Endodermal cell (in vitro differentiated cells): Measurements from ENCODE around the gene CYP2F1. TPM values are rescaled to one million over a fixed set of nuclear protein-coding genes. Genes with fewer than 3 reads are reported as not detected.

Source experiments
- DNase-seq: peaks from one replicate; pipeline ENCODE4 v3.0.0-alpha.2; 2017
- H3K27ac ChIP-seq: 2 replicates; pipeline ENCODE4 v1.5.1; 2013; ENCODE audit warnings: mild to moderate bottlenecking, low read depth, low read length, moderate library complexity
- H3K27me3 ChIP-seq: 2 replicates; pipeline ENCODE4 v1.6.1; 2013; ENCODE audit warnings: mild to moderate bottlenecking, low read length, moderate library complexity; ENCODE audit not compliant: insufficient read depth, control insufficient read depth, poor library complexity, severe bottlenecking
- H3K36me3 ChIP-seq: 2 replicates; pipeline ENCODE4 v1.7.0; 2013; ENCODE audit warnings: mild to moderate bottlenecking, low read length, moderate library complexity; ENCODE audit not compliant: control insufficient read depth, insufficient read depth
- H3K4me1 ChIP-seq: one replicate; pipeline ENCODE4 v1.7.0; 2013; ENCODE audit warnings: low read length; ENCODE audit not compliant: control insufficient read depth, insufficient read depth
- H3K4me3 ChIP-seq: 2 replicates; pipeline ENCODE4 v1.5.1; 2013; ENCODE audit warnings: mild to moderate bottlenecking, low read length, moderate library complexity
- H3K9ac ChIP-seq: 2 replicates; pipeline ENCODE4 v1.6.1; 2013; ENCODE audit warnings: mild to moderate bottlenecking, low read length, moderate library complexity; ENCODE audit not compliant: poor library complexity, severe bottlenecking; ENCODE audit errors: extremely low read depth
- H3K9me3 ChIP-seq: 2 replicates; pipeline ENCODE4 v1.6.1; 2013; ENCODE audit warnings: mild to moderate bottlenecking, low read length, moderate library complexity; ENCODE audit not compliant: control insufficient read depth
- H3K27ac Mint-ChIP-seq: 2 replicates; pipeline ENCODE4 v1.8.0; 2020; ENCODE audit warnings: mixed read lengths
- H3K27me3 Mint-ChIP-seq: 2 replicates; pipeline ENCODE4 v1.8.0; 2021; ENCODE audit warnings: mild to moderate bottlenecking, mixed read lengths; ENCODE audit not compliant: insufficient read depth
- H3K36me3 Mint-ChIP-seq: 2 replicates; pipeline ENCODE4 v1.8.0; 2020; ENCODE audit warnings: low read depth, mixed read lengths
- H3K4me1 Mint-ChIP-seq: 2 replicates; pipeline ENCODE4 v1.8.0; 2020; ENCODE audit warnings: mixed read lengths
- H3K4me3 Mint-ChIP-seq: 2 replicates; pipeline ENCODE4 v1.8.0; 2020; ENCODE audit warnings: mild to moderate bottlenecking, moderate library complexity, mixed read lengths
- H3K9me3 Mint-ChIP-seq: 2 replicates; pipeline ENCODE4 v1.8.0; 2020; ENCODE audit warnings: mild to moderate bottlenecking, mixed read lengths
- WGBS, 2 experiments: methylation state at CpG; one replicate each; pipeline versions ENCODE4 v1.1.5 to v1.1.7; 2013; ENCODE audit warnings: missing lambda C conversion rate in 2 of 2, mixed read lengths in 1 of 2; ENCODE audit not compliant: insufficient coverage in 1 of 2, insufficient read length in 1 of 2; 5-methylcytosine and 5-hydroxymethylcytosine counted together
- total RNA-seq, 2 donors: library from RNA; stranded (reverse); fragmentation: NEBNext Ultra II Directional in 1 of 2; extraction: Animal tissue kit (Norgen Biotek cat#: 25700) in 1 of 2; gene quantifications; 2 replicates in 1 of 2; 3 replicates in 1 of 2; pipeline ENCODE4 v1.2.1, GENCODE V29; 2021
- TF ChIP-seq, protein P1 (sequence below): fragments of 200-600 bp; sonication (generic); conservative IDR thresholded peaks from 2 replicates; pipeline ENCODE4 v1.5.0; 2021; ENCODE audit warnings: antibody characterized with exemption, mild to moderate bottlenecking

Gene CYP2F1
- total RNA-seq, 2 donors from 2014 or later = not detected

DNA sequence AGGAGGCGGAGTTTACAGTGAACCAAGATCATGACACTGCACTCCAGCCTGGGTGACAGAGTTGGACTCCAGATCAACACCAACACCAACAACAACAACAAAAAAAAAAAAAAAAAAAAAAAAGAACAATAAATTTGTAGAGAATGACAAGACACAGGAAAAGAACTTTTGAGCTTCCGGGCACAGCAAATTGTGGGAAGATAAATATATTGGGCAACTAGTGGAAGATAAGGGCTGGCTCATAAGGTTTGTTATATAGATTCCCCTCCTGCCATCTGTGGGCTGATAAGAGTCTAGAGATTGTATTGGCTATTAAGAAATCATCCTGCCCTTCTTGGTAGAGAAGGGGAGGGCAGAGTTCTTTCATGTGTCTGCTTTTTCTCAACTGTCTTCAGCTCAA lies 45.6 kb downstream of the CYP2F1 start:
- Histone ChIP-seq H3K4me1 (no peaks in the 10 kb centered on the region), H3K27me3 (no peaks in the 10 kb centered on the region), H3K4me3 (no peak overlapping the region), H3K36me3 (no peaks in the 10 kb centered on the region), H3K9me3 (peaks cover 6% of the 10 kb centered on the region), H3K27ac (no peak overlapping the region), H3K9ac (no peak overlapping the region)
- Mint-ChIP-seq H3K27ac (no peak overlapping the region), H3K9me3 (peaks cover 16% of the 10 kb centered on the region), H3K27me3 (no peaks in the 10 kb centered on the region), H3K4me1 (no peaks in the 10 kb centered on the region), H3K4me3 (no peak overlapping the region), H3K36me3 (no peaks in the 10 kb centered on the region)
- no peak for DNase-seq
- 94 to 100% methylated on average over 1 to 2 of the region's 2 CpGs for whole genome bisulfite sequencing, 2 experiments
- TF ChIP-seq, protein P1, sequence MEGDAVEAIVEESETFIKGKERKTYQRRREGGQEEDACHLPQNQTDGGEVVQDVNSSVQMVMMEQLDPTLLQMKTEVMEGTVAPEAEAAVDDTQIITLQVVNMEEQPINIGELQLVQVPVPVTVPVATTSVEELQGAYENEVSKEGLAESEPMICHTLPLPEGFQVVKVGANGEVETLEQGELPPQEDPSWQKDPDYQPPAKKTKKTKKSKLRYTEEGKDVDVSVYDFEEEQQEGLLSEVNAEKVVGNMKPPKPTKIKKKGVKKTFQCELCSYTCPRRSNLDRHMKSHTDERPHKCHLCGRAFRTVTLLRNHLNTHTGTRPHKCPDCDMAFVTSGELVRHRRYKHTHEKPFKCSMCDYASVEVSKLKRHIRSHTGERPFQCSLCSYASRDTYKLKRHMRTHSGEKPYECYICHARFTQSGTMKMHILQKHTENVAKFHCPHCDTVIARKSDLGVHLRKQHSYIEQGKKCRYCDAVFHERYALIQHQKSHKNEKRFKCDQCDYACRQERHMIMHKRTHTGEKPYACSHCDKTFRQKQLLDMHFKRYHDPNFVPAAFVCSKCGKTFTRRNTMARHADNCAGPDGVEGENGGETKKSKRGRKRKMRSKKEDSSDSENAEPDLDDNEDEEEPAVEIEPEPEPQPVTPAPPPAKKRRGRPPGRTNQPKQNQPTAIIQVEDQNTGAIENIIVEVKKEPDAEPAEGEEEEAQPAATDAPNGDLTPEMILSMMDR = no peak

DNA sequence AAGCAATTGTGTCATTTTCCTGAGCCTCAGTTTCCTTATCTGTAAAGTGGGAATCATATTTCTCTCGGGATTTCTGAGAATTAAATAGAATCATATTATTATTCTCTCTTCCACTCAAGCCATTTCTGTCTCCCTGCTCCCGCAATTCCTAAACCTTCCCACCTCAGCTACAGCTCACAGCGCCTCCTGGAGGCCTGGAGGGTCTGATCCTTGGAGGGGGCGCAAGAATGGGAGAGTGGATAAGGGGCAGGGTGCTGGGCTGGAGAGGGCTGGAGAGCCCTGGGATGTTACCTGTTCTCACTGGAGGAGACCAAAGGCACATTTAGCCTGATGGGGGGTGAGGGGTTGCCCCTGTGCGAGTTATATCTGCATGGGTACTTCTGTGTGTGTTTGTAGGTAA lies 47.7 kb downstream of the CYP2F1 start:
- Histone ChIP-seq H3K27me3 (no peaks in the 10 kb centered on the region), H3K9me3 (peaks cover 6% of the 10 kb centered on the region), H3K36me3 (no peaks in the 10 kb centered on the region), H3K4me1 (no peaks in the 10 kb centered on the region), H3K27ac (no peak overlapping the region), H3K9ac (no peak overlapping the region), H3K4me3 (no peak overlapping the region)
- Mint-ChIP-seq H3K4me3 (no peak overlapping the region), H3K36me3 (no peaks in the 10 kb centered on the region), H3K4me1 (no peaks in the 10 kb centered on the region), H3K27me3 (no peaks in the 10 kb centered on the region), H3K27ac (no peak overlapping the region), H3K9me3 (peaks cover 5% of the 10 kb centered on the region)
- TF ChIP-seq, protein P1 = peak; percentile 62
- WGBS, 2 experiments = 91% methylated on average over 5 of the region's 5 CpGs; no CpG with 5 or more reads in 1 of the 2 experiments
- DNase-seq = peak; percentile 88

DNA sequence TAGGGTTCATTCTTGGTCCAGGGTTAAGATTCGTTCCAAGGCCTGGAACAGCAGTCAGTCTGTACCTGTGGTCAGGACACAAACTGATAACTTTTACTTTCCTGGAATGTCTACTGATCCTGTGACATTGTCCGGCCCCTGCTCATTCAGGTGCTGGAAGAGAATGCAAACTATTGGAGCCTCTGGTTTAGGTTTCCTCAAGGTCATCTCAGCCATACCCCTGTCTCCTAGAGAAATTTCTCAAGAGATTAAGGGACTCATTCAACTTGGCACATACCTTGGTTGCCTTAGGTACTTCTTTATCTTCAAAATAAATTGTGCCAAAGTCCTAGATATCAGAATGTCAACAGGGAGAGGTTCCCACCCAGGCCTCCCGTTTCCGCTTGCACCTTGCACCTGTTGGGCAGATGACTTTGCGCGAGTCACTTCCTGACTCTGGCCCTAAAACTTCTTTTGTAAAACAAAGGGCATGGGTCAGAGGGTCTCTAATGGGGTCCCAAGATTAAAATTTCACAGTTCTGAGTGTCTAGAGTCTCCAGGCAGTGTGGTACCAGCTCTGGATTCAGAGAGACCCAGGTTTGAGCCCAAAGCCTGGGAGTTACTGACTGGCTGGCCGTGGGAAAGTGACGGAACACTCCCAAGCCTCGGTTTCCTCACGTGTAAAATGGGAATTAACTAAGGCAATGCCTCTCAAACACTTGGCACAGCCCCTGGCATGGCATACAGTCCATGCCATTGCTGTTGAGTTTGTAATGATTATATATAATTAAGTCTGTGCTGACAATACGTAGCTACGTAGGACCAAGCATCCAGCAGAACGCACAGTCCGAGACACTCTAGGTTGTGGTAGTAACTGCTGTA lies 52.9 kb downstream of the CYP2F1 start:
- H3K4me1 ChIP-seq = no peaks in the 10 kb centered on the region
- Mint-ChIP-seq H3K36me3 (no peaks in the 10 kb centered on the region), H3K4me1 (no peaks in the 10 kb centered on the region), H3K4me3 (no peak overlapping the region), H3K27me3 (no peaks in the 10 kb centered on the region), H3K9me3 (peaks cover 2% of the 10 kb centered on the region), H3K27ac (no peak overlapping the region)
- H3K27ac ChIP-seq = no peak overlapping the region
- H3K36me3 ChIP-seq = no peaks in the 10 kb centered on the region
- no peak overlapping the region for H3K4me3 ChIP-seq
- no peaks in the 10 kb centered on the region for H3K9me3 ChIP-seq
- H3K9ac ChIP-seq = no peak overlapping the region
- DNase-seq = no peak
- TF ChIP-seq, protein P1 = no peak
- 93 to 96% methylated on average over 14 of the region's 14 CpGs for WGBS, 2 experiments
- H3K27me3 ChIP-seq = no peaks in the 10 kb centered on the region
